GM04504 (cell line): ENCODE results near the gene MRPS34.

Source experiments
- DNase-seq: peaks from one replicate; pipeline ENCODE4 v3.0.0-alpha.2; 2012; ENCODE audit warnings: low read depth

MRPS34 gene

GRCh38 chr16:1781254-1781653 is 8.3 kb upstream of the MRPS34 start:
- DNase-seq: no peak

- DNase-seq: no peak
These were observed 7.7 kb upstream of the MRPS34 start for GRCh38 chr16:1780677-1781072.

DNA sequence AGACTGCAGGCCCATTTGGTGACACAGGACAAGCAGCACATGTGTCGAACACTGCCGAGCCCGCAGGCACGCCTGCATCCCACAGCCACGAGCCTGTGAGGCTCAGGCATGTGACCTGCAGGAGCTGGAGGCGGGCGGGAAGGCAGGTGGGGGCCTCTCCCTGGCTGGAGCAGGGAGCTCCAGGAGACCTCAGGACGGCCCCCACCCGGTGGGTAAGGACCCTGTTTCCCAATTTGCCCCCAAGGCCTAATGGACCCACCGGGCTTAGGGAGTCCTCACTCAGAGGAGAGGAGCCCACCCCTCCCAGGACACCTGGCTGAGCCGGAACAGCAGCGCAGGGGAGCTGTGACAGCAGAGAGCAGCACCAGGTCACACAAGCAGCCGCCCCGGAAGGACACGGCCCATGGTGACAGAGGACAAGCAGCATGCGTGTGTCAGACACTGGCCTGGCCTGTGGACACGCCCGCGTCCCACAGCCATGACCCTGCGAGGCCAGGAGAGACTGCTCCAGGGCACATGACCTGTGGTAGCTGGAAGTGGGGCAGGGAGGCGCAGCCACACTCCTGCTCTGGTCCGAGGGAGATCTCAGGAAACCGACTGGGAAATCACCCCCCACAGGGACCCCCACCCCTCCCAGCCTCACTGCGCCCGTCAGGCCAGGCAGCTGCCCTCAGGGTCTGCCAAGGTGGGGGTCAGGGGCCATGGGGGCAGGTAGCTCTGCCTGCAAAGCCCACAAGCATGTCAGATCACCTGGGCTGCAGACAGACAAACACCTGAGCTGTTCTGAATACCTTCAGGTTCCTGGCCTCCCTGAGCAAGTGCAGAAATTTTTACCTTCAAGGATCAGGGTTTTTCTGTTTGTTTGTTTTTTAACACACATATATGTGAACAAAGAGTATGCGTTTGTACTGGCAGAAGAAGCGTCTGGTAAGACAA is 7.1 kb upstream of the MRPS34 start:
- DNase-seq: no peak

DNA sequence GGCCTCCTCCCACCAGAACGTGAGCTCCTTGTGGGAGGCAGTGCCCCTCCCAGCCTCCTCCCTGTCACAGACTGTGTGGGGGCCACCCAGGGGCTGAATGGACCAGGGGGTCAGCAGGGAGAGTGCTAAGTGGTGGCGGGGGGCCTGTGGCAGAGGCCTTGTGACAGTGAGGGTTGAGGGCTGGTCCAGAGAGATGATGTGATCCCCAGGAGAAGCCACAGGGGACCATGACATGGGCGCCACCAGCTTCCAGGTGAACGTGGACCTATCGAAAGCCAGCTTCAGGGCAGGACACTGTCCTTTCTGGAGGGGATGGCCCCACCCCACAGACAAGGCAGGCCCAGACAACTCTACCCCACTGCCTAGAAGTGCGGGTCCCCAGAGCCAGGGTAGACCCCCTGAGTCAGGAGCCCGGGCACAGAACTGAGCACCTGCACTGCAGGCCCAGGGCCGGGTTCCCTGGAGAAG is 6.3 kb upstream of the MRPS34 start:
- no peak for DNase-seq

DNA sequence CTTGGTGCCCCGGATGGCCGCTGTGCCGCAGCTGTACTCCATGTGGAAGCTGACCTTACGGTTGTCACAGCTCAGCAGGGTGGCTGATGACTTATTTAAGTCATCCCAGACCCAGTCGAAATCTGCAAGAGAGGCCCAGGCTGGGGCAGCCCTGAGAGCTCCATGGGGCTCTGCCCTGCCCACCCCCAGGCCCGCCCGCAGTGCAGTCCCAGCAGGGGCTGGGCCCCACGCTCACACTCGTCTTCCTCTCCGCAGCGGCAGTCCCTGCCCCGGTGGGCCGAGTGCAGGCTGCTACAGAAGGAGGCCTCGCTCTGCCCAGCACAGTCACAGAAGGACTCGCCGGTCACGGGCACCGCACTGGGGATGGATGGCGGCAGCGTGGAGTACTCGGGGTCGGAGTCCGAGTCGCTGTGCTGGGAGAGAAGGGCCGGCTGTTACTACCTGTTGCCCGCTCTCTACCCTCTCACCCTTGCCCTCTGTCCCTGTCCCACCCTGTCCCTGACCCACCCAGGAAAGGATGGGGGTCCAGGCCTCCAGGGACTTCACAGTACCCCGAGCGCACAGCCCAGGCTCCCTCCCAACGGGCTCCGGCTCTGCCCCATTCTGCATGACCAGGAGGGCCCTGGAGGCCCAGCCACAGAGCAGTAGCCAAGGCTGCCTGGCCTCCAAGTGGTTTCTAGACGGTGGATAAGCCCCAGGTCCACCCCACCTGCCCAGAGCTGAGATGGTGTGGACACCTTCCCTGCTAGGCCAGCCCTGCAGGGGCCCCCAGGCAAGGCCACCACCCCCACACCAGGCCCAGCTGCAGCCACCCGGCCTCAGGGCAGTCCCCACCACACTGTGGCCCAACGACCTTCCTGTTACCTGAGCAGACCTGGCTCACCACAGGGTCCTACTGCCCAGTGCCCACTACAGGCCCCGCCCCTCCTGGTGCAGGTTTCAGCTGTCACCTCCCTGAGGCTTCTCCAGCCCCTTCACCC is 5.6 kb upstream of the MRPS34 start:
- DNase-seq: no peak

DNA sequence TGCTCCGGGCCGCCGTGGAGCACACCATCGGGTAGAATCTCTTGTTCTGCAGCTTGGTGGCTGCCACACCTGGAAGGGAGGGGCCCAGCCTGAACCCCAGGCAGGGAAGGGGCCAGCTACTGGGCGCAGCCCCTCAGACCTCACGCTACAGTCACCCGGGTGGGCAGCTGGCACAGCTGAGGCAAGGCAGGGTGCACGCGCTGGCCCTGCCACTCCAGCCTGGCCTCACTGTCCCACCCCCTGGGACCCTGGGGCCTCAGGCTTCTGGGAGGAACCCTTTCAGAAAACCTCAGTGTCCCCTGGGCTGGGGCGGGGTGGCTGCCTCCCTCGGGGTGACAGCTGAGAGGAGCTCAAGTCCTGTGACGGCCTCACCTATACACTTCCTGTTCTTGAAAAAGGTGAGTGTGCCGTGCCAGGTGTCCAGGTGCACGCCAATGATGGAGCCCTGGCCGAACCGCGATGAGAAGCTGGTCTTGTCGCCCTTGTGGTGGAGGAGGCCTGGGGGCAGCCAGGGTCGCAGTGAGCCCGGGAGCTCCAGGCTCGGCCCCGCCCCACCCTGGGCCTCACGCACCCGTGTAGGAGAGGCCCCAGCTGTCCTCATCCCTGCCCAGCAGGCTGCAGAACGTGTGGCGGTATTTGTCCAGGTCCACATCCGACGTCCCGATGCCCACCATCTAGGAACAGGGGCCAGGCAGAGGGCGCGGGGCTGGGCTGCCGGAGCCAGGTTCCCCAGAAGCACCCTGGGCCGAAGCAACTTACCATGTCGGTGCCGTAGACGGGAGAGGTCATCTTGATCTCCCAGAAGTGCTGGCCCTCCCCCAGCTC is 4.7 kb upstream of the MRPS34 start:
- no peak for DNase-seq

DNA sequence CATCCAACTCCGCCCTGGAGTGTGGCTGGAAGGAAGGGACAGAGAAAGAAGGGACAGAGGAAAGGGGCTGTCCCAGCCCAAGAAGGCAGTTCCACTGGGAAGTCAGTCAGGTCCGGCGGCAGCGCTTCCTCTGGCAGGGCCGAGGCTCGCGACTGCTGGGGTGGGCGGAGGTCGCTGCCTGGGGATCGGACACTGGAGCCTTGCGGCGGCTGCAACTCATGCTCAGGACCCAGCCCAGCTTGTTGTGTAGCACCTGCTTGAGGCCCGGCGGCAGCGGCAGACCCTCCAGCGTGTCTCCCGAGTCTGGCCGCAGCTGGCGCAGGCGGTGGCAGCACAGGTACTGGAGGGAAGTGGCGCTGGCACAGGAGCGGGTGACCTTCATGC is 4.0 kb upstream of the MRPS34 start:
- DNase-seq: no peak

DNA sequence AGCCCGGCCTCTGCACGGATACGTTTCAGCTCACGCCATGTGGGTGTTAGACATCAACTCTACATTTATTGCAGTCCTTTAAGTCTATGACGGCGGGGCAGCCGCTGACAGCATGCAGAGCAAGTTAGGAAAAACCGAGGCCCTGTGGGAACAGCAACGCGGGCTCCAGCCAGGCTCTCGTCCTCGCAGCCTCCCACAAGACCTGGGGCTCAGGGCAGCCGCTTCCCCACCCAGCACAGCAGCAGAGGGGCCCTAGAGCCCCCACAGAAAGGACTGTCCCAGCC is 3.7 kb upstream of the MRPS34 start:
- DNase-seq: no peak

DNA sequence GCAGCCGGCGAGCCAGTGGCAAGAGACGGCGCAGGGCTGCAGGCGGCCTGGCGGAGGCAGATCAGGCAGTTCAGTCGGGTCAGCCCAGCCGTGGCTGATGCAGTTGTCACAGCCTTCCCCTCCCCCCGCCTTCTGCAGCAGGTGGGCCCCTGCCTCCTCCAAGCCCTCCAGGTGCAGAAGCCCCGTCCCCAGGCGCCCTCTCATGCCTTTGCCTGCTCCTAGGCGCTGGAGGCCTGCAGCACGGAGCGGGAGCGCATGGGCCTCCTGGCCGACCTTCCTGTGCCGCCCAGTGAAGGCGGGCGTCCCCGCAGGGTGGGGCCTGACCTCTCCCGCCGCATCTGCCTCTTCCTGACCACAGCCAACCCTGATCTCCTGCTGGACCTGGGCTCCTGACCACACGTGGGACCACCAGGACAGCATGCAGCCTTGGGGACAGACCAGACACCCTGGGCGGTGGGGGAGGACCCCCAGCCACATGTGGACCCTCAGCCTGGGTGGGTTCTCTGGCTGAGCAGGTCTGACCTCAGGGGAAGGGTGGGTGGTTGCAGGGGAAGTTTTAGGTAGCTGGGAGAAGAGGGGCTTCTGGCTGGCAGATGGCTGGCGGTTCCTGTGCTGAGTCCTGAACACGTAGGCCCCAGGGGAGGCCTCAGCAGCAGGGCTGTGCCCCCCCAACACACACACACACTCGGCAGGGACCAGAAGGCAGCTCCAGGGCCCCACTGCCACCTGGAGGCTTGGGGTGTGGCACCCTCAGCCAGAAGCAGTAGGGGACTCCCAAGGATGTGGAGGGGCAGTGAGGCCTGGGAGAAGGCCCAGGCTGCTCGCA is 3.1 kb upstream of the MRPS34 start:
- DNase-seq: no peak

DNA sequence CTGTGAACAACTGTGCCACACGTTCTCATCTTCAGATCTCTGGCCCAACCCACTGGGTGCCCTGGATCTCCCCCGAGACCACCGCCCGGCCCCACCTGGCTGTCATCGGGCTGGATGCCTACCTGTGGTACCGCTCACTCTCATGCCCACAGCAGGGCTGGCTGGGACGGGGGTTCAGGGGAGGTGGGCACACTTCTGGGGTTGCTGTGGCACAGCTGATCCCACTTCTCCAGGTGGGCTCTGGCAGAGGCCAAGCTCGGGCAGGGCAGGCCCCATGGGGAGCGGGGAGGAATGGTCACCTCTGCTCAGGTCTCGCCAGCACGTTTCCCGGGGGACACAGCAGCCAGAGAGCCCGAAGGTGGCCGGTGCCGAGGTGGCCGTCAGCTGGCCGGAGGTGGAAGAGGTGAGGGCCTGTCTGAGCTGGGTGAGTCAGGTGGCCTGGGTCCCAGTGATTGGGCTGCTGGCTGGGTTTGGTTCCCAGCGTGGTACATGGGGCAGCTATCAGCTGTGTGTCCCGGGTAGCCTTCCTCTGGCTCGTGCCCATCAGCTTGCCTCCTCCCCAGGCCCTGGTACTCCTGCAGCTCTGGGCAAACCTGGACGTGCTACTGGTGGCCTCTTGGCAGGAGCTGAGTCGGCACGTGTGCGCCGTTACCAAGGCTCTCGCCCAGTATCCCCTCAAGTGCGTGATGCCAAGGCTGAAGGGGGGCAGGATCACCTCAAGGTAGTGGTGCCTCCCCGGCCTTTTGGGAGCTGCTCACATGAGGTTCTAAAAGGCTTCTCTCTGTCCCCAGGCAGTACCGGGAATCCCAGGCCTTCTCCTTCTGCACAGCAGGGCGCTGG is 2.3 kb upstream of the MRPS34 start:
- no peak for DNase-seq

DNA sequence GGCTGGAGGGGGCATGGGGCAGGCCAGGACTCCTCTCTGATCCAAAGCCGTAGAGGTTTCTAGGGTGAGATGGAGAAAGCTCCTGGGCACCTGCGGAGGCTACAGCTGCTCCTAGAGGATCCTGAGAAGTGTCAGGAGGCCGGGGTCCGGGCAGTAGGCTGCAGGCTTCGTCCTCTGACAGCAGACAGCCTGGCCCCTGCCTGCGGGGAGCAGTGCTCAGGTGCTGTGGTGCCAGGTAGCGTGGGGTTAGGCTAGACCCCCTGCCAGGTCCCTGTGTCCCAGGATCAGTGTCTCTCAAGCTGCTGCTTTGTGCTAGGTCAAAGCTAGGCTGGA is 1.5 kb upstream of the MRPS34 start:
- no peak for DNase-seq

DNA sequence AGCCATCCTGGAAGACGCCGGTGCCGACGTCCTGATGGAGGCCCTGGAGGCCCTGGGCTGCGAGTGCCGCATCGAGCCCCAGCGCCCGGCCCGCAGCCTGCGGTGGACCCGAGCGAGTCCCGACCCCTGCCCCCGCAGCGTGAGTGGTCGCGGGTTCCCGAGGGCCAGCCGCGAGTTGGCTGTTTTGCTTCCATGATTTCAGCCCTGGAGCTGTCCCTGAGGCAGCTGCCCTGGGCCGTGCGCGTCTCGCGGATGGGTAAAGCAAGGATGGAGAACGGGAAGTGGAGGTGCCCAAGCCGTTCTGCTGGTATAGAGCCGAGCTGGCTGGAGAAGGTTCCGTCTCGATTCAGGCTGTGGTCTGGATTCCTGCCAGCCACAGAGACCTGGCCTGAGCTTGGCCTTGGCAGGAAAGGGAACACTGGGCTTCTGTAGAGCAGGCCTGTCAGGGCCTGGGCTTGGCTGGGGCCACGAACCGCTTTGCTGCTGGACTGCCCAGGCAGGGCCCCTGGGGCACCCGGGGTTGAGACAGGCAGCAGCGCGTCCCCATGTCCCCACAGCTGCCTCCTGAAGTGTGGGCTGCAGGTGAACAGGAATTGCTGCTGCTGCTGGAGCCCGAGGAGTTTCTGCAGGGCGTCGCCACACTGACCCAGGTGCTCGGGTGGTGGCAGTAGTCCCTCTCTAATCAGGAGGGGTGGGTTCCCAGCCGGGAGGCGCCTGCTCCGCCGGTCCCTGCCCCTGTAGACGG is 941 bp upstream of the MRPS34 start:
- DNase-seq: no peak

GRCh38 chr16:1772362-1772907 is 499 bp downstream of the MRPS34 start, which contains the start of gene EME2:
EME2 (plus strand) TSS chr16:1772810; CDS start chr16:1773228, 418 bp downstream.
- DNase-seq: no peak

DNA sequence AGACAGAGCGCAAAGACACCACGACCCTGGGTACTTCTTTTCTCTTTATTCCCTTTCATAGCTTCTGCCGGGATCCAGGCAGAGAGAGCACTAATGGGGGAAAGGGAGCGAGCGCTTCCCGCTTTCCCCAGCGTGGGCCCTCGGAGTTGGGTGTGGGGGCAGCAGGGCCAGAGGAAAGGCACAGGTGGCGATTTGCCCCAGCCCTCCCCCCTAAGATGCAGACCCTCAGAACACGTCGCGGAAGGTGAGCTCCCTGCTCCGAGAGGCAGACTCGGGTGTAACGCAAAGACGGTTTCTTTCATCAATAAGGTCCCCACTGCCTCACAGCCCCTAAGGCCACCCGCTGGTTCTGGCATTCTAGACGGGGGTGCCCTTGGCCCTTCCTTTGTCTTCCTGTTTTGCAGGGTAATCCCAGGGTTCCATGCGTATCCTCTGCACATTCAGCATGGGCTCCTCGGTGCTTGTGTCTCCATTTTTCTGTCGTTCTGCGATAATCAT is 1.0 kb downstream of the MRPS34 start:
- DNase-seq: no peak

GRCh38 chr16:1771188-1771863 is 1.6 kb downstream of the MRPS34 start, which contains the start of gene NME3:
NME3 (minus strand) TSS chr16:1771543; CDS start chr16:1771534, 9 bp downstream.
- no peak for DNase-seq

DNA sequence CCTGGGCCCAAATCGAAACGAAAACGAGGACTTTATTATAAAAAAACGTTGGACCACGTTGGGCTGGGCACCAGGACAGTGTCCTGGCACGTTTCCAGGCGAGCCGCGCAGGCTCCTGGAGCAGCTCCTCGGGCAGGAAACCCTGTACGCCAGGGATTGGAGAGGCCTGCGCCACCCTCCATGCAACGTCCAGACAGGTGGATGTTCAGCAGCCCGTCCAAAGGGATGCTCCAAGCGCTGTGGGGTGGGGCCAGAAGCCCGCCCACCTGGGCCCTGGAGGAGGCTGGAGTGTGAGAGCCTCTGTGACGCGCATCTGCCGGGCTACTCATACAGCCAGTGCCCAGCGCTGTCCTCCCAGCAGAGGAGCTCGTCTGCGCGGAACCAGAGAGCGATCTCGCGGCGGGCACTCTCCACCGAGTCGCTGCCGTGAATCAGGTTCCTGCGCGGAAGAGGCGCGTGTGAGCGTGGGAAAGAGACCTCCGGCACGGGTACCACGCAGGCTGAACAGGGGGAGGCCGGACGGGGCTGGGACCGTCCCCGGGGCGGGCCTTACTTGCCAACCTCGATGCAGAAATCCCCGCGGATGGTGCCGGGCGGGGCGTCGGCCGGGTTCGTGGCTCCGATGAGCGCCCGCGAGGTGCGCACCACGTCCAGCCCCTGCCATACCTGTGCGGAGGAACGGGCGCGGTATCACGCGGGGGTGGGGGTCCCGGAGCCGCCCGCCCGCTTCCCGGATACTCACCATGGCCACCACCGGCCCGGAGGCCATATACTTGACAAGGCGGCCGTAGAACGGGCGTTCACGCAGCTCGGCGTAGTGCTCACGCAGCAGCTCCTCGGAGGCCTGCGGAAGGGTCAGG is 2.4 kb downstream of the MRPS34 start:
- DNase-seq: no peak
